Upper lobe of right lung (tissue), 1 donor: Measurements from ENCODE around the gene RYR1. TPM values are rescaled to one million over a fixed set of nuclear protein-coding genes. Genes with fewer than 3 reads are reported as not detected.

ENCODE experiments used
- ATAC-seq: fragments of 200-7000 bp; cut with Tn5 transposase; one replicate; pipeline ENCODE4 v1.9.1; 2020; ENCODE audit warnings: mild to moderate bottlenecking, moderate library complexity
- DNase-seq: peaks from one replicate; pipeline ENCODE4 v3.0.0-alpha.2; 2020
- H3K27ac ChIP-seq: fragments of 200-600 bp; one replicate; pipeline ENCODE4 v1.8.0; 2022
- H3K27me3 ChIP-seq: fragments of 200-600 bp; one replicate; pipeline ENCODE4 v1.8.0; 2022; ENCODE audit warnings: mild to moderate bottlenecking
- H3K36me3 ChIP-seq: fragments of 200-600 bp; one replicate; pipeline ENCODE4 v1.8.0; 2022
- H3K4me1 ChIP-seq: fragments of 200-600 bp; one replicate; pipeline ENCODE4 v1.8.0; 2022
- H3K4me3 ChIP-seq: fragments of 200-600 bp; one replicate; pipeline ENCODE4 v1.8.0; 2022; ENCODE audit warnings: mild to moderate bottlenecking
- H3K9me3 ChIP-seq: fragments of 200-600 bp; one replicate; pipeline ENCODE4 v1.8.0; 2022
- CTCF ChIP-seq: fragments of 200-600 bp; IDR thresholded peaks from one replicate; pipeline ENCODE4 v1.8.0; 2022; ENCODE audit warnings: antibody characterized with exemption
- intact Hi-C: fragments of 100-400 bp; cut with DNase I; formaldehyde crosslinking; loops from one replicate; pipeline ENCODE4 v1.11.0; 2022
- total RNA-seq: library from RNA; stranded (reverse); fragmentation: NEBNext Ultra II Directional; extraction: Animal tissue kit (Norgen Biotek cat#: 25700); gene quantifications from one replicate; pipeline ENCODE4 v1.2.1, GENCODE V29; 2021
- donor health status: DM: no; HTN: yes; CAD: no; lungs with severe emphysema.

The RYR1 gene
- total RNA-seq, 1 donor from 2014 or later, result 6.5 TPM

- Histone ChIP-seq H3K4me3 (no peak overlapping the region), H3K4me1 (no peaks in the 10 kb centered on the region), H3K9me3 (no peaks in the 10 kb centered on the region), H3K27me3 (no peaks in the 10 kb centered on the region), H3K36me3 (no peaks in the 10 kb centered on the region), H3K27ac (no peak overlapping the region)
- DNase-seq, result peak; percentile 91
- intact Hi-C loops, result no loop called here
- ATAC-seq, result peak; percentile 96
- no peak for TF ChIP-seq CTCF
These were observed 73.4 kb downstream of the RYR1 start for GRCh38 chr19:38506723-38507550.

- H3K27me3 ChIP-seq, result no peaks in the 10 kb centered on the region
- H3K27ac ChIP-seq, result no peak overlapping the region
- ATAC-seq (no peak), DNase-seq (no peak)
- H3K36me3 ChIP-seq, result no peaks in the 10 kb centered on the region
- no peaks in the 10 kb centered on the region for H3K4me1 ChIP-seq
- no peak overlapping the region for H3K4me3 ChIP-seq
- no peaks in the 10 kb centered on the region for H3K9me3 ChIP-seq
- no peak for TF ChIP-seq CTCF
- intact Hi-C loops, result no loop called here
These were observed 74.1 kb downstream of the RYR1 start for GRCh38 chr19:38507551-38508127.

- TF ChIP-seq CTCF, result no peak
- ATAC-seq (no peak), DNase-seq (no peak)
- intact Hi-C loops, result no loop called here
- Histone ChIP-seq H3K27ac (no peak overlapping the region), H3K4me3 (no peak overlapping the region), H3K27me3 (no peaks in the 10 kb centered on the region), H3K4me1 (no peaks in the 10 kb centered on the region), H3K9me3 (no peaks in the 10 kb centered on the region), H3K36me3 (no peaks in the 10 kb centered on the region)
These were observed 75.0 kb downstream of the RYR1 start for GRCh38 chr19:38508507-38508906.

- Histone ChIP-seq H3K27ac (no peak overlapping the region), H3K9me3 (no peaks in the 10 kb centered on the region), H3K27me3 (no peaks in the 10 kb centered on the region), H3K4me1 (no peaks in the 10 kb centered on the region), H3K4me3 (no peak overlapping the region), H3K36me3 (no peaks in the 10 kb centered on the region)
- DNase-seq (no peak), ATAC-seq (no peak)
- intact Hi-C loops, result no loop called here
- no peak for TF ChIP-seq CTCF
These were observed 75.5 kb downstream of the RYR1 start for GRCh38 chr19:38509027-38509426.

- DNase-seq, result no peak
- H3K4me3 ChIP-seq, result no peak overlapping the region
- H3K27me3 ChIP-seq, result no peaks in the 10 kb centered on the region
- H3K9me3 ChIP-seq, result no peaks in the 10 kb centered on the region
- H3K36me3 ChIP-seq, result no peaks in the 10 kb centered on the region
- no peaks in the 10 kb centered on the region for H3K4me1 ChIP-seq
- no peak for ATAC-seq
- TF ChIP-seq CTCF, result no peak
- intact Hi-C loops, result no loop called here
- H3K27ac ChIP-seq, result no peak overlapping the region
These were observed 77.7 kb downstream of the RYR1 start for GRCh38 chr19:38511074-38511708.
